Rectal smooth muscle tissue (tissue), 1 donor: ENCODE results near the gene KIAA1755.

Experiments used
- H3K27ac ChIP-seq: one replicate; pipeline ENCODE4 v1.7.0; 2013; ENCODE audit warnings: low read depth, low read length, inconsistent platforms
- H3K27me3 ChIP-seq: one replicate; pipeline ENCODE4 v1.7.0; 2013; ENCODE audit warnings: low read length; ENCODE audit not compliant: control insufficient read depth, insufficient read depth
- H3K36me3 ChIP-seq: one replicate; pipeline ENCODE4 v1.7.0; 2013; ENCODE audit warnings: low read length; ENCODE audit not compliant: control insufficient read depth, insufficient read depth
- H3K4me1 ChIP-seq: one replicate; pipeline ENCODE4 v1.7.0; 2013; ENCODE audit warnings: low read length; ENCODE audit not compliant: control insufficient read depth, insufficient read depth
- H3K4me3 ChIP-seq: one replicate; pipeline ENCODE4 v1.7.0; 2013; ENCODE audit warnings: low read length
- H3K9ac ChIP-seq: one replicate; pipeline ENCODE4 v1.7.0; 2013; ENCODE audit warnings: low read length

Gene KIAA1755

GRCh38 chr20:38226553-38226952 lies 34.0 kb downstream of the KIAA1755 start:
- Histone ChIP-seq H3K36me3 (no peaks in the 10 kb centered on the region), H3K4me1 (no peaks in the 10 kb centered on the region), H3K27me3 (no peaks in the 10 kb centered on the region), H3K4me3 (no peak overlapping the region), H3K9ac (no peak overlapping the region), H3K27ac (no peak overlapping the region)

- Histone ChIP-seq H3K27ac (no peak overlapping the region), H3K9ac (no peak overlapping the region), H3K27me3 (no peaks in the 10 kb centered on the region), H3K36me3 (no peaks in the 10 kb centered on the region), H3K4me3 (no peak overlapping the region), H3K4me1 (no peaks in the 10 kb centered on the region)
Measured at GRCh38 chr20:38225900-38226263, 34.7 kb downstream of the KIAA1755 start.

DNA sequence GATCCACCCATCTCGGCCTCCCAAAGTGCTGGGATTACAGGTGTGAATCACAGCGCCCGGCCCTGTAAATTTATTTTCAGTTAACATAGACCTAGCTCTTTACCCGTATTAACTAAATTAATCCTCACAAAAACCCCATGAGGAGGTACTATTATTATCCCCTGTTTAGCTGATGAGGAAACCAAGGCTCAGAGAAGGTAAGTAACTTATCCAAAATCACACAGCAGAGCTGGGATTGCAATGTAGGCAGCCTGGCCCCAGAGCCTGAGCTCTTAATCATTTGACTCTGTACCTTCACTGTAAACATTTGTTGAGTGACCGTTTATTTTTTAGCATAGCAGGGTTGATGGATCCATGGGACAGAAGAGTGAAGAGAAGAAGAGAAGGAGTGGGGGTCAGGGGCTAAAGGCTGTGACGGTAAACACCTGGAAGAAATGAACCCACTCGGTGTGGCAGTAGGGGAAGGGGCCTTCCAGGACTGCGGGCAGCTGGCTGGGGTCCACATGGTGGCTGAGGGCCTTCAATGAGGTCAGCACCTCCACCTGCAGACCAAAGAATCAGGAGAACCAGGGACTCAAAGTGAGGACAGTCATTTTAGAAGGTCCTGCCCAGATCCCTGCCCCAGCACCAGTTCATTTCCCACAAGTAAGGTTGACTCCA lies 35.2 kb downstream of the KIAA1755 start:
- H3K4me1 ChIP-seq, result no peaks in the 10 kb centered on the region
- H3K27me3 ChIP-seq, result no peaks in the 10 kb centered on the region
- H3K27ac ChIP-seq, result no peak overlapping the region
- H3K9ac ChIP-seq, result no peak overlapping the region
- H3K4me3 ChIP-seq, result no peak overlapping the region
- no peaks in the 10 kb centered on the region for H3K36me3 ChIP-seq

DNA sequence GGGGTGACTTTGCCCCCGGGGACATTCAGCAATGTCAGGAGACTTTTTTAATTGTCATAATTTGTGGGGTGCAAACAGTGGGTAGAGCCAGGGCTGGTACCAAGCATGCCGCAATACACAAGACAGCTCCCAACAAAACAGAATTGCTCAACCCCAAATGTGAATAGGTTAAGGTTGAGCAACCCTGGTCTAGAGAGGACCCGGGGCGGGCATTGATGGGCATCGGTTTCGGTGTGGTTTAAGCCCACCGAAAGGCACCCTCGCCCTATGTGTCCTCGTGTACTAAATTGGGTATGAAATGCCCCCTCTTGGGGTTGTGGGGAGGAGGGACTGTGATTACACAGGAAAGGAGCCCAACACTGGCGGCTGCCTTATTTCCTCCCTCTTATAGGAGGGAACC lies 36.0 kb downstream of the KIAA1755 start:
- Histone ChIP-seq H3K4me1 (no peaks in the 10 kb centered on the region), H3K4me3 (no peak overlapping the region), H3K9ac (no peak overlapping the region), H3K27me3 (no peaks in the 10 kb centered on the region), H3K27ac (no peak overlapping the region), H3K36me3 (no peaks in the 10 kb centered on the region)

GRCh38 chr20:38223743-38224100 lies 36.8 kb downstream of the KIAA1755 start:
- H3K27ac ChIP-seq, result no peak overlapping the region
- no peaks in the 10 kb centered on the region for H3K27me3 ChIP-seq
- no peaks in the 10 kb centered on the region for H3K4me1 ChIP-seq
- H3K4me3 ChIP-seq, result no peak overlapping the region
- no peaks in the 10 kb centered on the region for H3K36me3 ChIP-seq
- no peak overlapping the region for H3K9ac ChIP-seq

DNA sequence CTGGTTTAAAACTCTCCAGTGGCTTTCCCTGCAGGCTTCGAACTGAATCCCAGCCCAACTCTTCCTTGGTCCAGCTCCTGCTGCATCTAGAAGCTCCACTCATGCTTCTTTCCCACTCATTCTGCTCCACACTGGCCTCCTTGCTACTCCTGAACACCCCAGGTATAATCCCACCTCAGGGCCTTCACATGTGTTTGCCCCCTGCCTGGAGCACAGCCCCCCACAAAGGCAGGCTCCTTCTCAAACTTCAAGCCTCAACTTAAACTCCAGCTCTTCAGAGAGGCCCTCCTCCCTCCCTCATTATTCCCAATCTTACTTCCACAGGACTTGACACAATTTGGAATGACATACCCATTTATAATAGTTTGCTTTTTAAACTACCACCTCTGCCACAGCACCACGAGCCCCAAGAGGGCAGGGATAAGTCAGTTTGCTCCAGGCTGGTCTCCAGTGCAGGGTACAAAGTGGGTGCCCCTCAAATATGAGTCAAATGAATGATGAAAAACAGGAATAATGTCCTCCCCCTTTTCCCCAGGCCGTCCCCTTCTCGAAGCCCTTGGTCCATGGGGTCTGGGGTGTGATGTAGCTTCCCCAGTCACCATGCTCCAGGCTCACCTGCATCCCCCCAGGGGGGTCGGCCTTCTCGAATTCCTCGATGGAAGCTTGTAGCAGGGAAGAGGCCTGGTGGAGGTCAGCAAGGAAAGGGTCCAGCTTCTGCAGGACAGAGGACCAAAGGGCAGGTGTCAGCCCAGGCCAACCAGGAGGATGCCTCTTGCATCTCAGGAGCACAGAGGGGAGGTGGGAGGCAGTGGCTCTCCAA lies 37.4 kb downstream of the KIAA1755 start:
- Histone ChIP-seq H3K4me3 (no peak overlapping the region), H3K36me3 (no peaks in the 10 kb centered on the region)

GRCh38 chr20:38222231-38222922 lies 38.2 kb downstream of the KIAA1755 start:
- Histone ChIP-seq H3K27me3 (no peaks in the 10 kb centered on the region), H3K27ac (no peak overlapping the region), H3K36me3 (no peaks in the 10 kb centered on the region), H3K9ac (no peak overlapping the region), H3K4me3 (no peak overlapping the region), H3K4me1 (no peaks in the 10 kb centered on the region)

More for the DNA sequence above, 37.4 kb downstream of the KIAA1755 start:
- H3K9ac ChIP-seq, result no peak overlapping the region
- H3K4me1 ChIP-seq, result no peaks in the 10 kb centered on the region
- no peak overlapping the region for H3K27ac ChIP-seq
- H3K27me3 ChIP-seq, result no peaks in the 10 kb centered on the region

DNA sequence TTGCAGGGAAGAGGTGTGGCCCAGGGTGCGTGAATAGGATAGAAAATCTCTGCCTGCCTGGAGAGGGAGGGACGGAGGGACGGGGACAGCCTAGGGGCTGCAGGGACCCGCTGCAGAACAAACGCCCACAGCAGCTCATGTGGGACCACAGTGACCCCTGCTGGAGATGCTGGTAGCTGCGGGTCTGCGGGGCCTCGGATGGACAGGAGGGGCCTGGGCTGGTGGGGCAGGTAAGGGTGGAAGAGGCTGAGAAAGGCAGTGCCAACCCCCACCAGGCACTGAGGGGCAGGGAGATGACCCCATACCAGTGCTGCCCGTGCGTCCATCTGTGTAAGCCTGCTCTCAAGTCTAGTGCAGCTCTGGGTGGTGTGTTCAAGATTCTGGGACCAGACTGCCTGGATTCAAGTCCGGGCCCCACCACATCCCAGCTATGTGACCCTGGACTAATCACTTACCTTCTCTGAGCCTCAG lies 39.4 kb downstream of the KIAA1755 start:
- no peaks in the 10 kb centered on the region for H3K4me1 ChIP-seq
- H3K36me3 ChIP-seq, result no peaks in the 10 kb centered on the region
- H3K27me3 ChIP-seq, result no peaks in the 10 kb centered on the region
- H3K4me3 ChIP-seq, result no peak overlapping the region
- H3K9ac ChIP-seq, result no peak overlapping the region
- no peak overlapping the region for H3K27ac ChIP-seq

- H3K4me3 ChIP-seq, result no peak overlapping the region
- no peaks in the 10 kb centered on the region for H3K4me1 ChIP-seq
- H3K36me3 ChIP-seq, result no peaks in the 10 kb centered on the region
- no peak overlapping the region for H3K27ac ChIP-seq
- H3K9ac ChIP-seq, result no peak overlapping the region
- H3K27me3 ChIP-seq, result no peaks in the 10 kb centered on the region
Measured at GRCh38 chr20:38220587-38221118, 39.9 kb downstream of the KIAA1755 start.

GRCh38 chr20:38219006-38219950 lies 41.3 kb downstream of the KIAA1755 start:
- no peaks in the 10 kb centered on the region for H3K4me1 ChIP-seq
- H3K27me3 ChIP-seq, result no peaks in the 10 kb centered on the region
- no peak overlapping the region for H3K4me3 ChIP-seq
- H3K36me3 ChIP-seq, result no peaks in the 10 kb centered on the region
- no peak overlapping the region for H3K27ac ChIP-seq
- H3K9ac ChIP-seq, result no peak overlapping the region

DNA sequence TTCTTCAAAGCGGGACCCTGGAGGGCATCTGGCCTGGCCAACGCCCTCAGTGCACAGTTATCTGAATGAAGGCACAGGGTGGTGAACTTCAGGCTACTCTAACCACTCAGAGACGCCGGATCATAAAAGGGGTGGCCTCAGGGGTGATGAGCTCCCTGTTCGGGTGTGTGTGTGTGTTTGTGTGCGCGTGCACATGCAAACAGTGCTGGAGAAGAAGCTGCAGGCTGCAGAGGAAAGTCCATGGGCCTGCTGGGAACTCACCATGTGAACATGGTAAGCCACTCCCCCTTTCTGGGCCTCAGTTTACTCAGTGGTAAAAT lies 42.0 kb downstream of the KIAA1755 start:
- H3K9ac ChIP-seq, result no peak overlapping the region
- no peak overlapping the region for H3K27ac ChIP-seq
- no peaks in the 10 kb centered on the region for H3K36me3 ChIP-seq
- H3K4me3 ChIP-seq, result no peak overlapping the region
- H3K4me1 ChIP-seq, result no peaks in the 10 kb centered on the region
- no peaks in the 10 kb centered on the region for H3K27me3 ChIP-seq
